ENCODE data around the gene CASZ1.

Gene CASZ1

DNA sequence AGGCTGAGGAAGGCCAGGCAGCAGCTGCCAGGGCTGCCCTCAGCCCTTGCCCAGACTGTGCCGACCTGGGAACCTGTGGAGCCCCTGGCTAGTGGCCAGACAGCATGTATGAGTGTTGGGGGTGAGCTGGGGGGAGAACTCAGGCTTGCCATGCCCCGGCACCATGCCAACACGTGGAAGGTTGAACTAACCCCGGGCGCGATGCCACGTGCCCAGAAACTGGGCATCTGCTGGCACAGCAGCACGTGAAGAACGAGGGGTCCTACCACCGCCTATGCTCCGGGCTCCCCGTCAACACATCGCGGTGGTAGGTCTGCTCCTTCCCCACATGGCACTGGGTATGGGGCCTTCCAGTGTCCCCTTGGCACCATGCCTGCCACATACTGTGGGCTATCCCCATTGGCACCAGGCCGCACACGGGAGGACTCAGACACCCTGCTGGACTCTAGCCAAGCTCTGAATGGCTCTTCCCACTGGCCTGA lies 68.7 kb downstream of the CASZ1 start:
- DNase-seq = peak in 1 of 51 donors; percentile 57

DNA sequence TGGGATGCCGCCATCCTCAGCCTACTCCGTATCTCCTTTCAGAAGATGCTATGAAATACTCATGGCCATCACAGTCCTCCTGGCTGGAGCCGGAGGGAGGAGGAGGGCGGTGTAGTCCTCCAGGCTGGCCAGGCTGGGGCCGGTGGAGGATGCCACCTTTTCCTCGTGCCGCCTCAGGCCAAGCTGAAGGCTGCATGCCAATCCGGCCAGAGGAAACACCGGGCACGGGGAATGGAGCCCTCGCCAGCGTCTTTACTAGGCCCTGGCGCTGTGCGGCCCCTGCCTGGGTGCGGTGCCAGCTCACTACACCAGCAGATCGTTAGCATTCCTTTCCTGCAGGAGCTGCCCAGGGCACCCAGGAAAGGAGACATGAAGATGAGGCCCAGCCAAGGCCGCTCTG lies 70.1 kb downstream of the CASZ1 start:
- peak in 27 of 51 donors; percentile 5 to 61 (median 27) for DNase-seq

DNA sequence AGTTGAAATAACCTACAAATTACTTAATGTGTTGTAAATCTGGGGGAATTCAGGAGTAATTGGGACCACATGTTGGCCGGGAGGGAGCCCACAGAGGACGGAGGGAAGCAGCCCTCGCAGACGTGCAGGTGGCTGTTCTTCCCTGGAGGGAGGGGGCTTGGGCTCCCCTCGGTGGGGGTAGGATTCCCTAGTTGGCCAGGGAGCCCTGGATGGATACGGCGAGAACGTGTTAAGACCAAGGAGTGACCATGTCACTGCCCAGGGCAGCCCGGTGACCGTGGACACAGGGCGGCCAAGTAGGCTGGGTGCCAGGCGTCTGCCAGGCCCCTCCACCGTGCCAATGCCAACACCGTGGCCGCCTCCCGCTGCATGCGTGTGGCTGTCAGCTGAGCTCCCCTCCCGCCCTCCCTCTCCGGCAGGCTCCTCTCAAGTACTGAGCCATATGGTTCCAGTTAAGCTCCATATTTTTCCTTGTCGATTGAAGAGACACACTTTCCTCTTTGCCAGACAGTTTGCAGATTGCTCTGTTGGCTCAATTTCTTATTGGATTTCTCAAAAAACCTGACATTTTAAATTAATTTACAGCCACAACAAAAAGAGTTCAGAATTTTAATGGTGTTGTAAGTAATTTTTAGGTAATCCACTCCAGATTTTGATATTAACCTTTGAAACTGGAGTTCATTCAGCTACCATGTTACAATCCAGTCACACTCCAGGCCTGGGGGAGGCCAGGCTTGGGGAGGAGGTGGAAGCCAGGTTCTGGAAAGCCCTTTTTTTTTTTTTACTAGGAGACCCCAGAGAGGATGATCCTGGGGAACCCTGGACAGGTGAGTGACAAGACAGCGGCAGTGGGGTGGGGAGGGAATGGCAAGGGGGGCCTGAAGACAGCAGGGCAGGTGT lies 71.2 kb downstream of the CASZ1 start:
- peak in 3 of 51 donors; percentile 20 to 41 (median 38) for DNase-seq

DNA sequence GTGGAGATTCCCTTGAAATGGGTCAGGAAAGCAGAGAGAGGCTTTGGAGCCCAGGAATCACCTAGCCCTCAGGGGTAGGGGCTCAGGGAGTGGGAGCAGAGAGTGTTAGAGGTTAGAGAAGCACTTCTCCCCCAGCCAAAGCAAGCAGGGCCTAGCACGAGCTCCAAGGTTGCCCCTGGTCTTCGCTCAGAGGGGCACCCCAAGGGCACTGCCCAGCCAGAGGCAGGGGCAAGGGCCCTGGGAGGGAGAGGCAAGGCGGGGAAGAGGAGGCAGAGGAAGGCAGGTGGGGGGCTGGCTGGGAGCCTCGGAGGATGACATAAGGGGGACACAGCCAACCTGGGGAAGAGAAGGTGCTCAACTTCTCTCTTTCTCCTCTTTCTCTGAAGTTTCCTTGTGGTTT lies 71.9 kb downstream of the CASZ1 start:
- no peak for DNase-seq

DNA sequence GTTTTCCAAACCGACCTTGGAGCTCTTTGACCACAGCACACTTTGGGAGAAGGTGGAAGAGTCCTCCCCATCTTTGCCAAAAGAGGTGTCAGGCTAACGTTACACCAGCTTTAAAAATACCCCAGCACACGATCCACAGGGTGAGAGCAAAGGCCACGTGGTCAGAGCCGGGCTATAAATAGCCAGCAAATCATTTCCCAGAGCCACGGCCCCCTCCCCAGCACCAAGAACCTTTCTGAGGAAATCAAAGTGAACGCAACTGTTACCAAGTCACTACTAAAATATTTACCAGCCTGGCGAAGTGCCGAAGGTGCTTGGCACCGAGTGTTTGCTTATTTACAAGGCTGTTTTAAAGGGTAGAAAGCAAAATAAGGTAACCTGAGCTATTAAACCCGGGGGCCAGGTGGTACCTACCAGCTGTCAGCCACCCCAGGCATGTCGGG lies 72.4 kb downstream of the CASZ1 start:
- DNase-seq = no peak

DNA sequence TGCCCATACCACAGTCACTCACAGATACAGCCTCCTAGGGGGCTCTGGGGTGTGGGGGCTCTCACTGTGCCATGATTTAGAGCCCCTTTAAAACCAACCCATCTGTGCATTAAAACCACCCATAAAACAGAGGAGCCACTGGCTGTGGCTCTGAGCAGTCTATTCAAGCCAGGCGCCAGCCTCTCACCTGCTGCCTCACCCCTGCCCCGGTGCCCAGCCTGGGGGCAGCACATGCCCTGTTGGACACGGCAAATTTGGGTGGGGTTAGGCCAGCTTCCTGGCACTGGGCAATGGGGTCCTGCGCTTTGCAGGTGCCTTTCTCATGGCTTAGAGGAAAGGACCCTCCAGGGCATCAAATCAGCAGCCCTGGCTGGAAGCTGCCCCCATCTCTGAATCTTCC lies 73.1 kb downstream of the CASZ1 start:
- no peak for DNase-seq

DNA sequence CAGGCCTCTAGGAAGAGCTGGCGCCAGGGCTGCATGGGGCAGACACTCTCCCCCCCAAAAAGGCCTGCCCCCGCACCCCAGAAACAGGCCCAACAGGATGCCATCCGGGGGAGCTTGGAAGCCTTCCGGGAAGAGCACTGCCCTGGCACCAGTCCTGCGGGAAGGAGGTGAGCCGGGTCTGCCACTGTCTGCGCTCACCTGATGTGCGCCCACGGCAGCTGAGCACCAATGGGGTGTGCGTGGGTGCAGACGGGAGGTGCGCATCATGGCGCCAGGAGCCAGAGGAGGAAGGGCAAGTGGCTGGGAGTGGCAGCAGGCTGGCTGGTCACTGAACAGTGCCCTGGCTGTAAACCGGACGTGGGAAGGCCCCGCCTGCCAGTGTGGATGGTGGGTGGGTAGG lies 73.6 kb downstream of the CASZ1 start:
- DNase-seq = no peak

DNA sequence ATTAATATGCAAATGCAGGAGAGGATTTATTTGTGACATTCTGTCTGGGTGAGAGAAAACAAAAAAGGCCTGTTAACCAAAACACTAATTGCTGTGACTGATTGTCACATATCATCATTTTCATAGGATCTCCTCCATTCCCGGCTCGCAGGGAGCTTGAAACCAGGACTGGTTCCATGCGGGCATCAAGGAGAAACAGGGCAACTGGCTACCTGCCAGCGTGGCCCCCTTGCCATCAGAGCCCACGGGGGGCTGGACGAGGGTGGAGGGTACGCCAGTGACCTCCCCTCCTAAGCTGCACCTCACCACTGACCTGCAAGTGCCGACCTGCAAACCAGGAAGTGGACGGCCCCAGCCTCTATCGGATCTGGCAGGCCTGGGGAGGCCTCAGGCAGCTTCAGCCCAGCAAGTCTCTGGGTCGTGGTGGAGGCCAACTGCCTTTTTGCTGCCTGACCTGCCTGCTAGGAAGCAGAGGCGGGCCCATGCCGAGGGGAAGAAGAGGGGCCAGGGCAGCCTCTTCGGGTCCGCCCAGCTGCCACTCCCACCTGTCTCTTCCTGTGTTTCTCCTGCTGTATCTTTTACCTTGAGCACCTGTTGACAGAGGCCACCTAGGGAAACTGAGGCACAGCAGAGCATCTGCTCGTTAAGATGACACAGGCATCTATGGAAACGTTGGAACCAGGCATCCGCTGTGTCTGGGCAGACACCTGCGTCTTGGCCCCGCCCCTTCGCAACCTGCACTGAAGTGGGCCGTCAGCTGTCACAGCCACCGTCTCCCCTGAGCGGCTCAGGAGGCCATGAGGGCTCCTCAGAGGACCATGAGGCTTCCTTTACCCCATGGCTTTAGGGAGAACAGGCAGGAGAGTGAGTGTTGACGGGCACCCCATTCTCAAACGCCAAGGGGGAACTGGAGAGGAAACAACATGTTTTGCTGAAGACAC lies 74.8 kb downstream of the CASZ1 start:
- no peak for DNase-seq

DNA sequence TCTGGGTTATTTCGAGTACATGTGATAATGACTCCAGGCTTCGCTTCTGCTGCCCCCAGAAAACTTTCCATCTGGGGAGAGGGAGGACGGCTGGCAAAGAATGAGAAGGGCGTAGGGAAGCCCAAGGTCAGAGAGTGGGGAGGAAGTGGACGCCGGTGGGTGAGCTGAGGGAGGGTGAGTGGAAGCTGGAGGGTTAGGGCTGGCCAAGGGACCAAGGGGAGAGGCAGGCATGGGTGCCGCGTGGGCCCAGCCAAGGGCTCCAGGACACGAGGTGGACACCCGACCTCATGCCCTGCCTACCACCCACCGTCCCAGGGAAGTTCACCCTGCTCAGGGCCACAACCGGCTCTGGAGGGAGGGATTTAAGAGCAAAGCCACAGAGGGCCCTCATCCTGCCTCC lies 75.8 kb downstream of the CASZ1 start:
- no peak for DNase-seq

GRCh38 chr1:10718083-10718415 lies 78.4 kb downstream of the CASZ1 start:
- no peak for DNase-seq

DNA sequence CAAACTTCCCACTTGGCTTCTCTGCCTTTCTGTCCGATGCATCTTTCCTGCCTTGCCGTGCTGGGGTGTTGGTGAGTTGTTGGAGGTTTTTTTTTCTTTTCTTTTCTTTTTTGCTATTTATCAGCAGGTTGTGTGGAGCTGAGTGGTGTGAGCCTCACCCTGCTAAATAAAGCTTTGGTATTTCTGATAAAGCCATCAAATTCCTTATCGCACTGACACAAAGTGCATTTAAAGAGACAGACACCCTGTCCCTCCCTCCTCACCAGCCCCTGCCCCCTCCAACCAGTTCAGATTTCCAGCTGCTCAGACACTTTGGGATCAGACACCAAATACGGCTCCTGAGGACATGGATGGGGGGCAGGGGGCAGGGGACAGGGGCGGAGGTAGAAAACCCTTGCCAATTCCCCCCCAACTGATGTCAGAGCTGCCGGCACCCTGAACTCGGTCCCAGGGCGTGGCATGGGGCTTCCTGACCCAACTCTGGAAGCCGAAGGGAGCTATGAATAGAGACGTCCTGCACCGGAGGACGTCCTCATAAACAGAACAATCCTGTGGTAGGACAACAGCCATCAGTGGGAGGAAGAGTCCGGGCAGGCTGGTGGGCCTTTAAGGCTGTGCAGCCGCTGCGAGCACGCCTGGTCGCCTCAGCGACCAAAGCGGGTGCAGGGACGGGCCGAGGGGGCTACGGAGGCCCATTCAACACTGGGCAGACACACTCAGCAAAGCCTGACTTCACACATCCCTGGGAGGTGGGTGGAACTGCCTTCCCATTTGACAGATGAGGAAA lies 79.0 kb downstream of the CASZ1 start:
- no peak for DNase-seq

- DNase-seq = no peak
Measured at GRCh38 chr1:10716840-10717239, 79.6 kb downstream of the CASZ1 start.

- peak in 2 of 51 donors; percentile 11 to 22 for DNase-seq
Measured at GRCh38 chr1:10714337-10715114, 81.9 kb downstream of the CASZ1 start.

GRCh38 chr1:10713614-10714013 lies 82.8 kb downstream of the CASZ1 start:
- DNase-seq = no peak

DNA sequence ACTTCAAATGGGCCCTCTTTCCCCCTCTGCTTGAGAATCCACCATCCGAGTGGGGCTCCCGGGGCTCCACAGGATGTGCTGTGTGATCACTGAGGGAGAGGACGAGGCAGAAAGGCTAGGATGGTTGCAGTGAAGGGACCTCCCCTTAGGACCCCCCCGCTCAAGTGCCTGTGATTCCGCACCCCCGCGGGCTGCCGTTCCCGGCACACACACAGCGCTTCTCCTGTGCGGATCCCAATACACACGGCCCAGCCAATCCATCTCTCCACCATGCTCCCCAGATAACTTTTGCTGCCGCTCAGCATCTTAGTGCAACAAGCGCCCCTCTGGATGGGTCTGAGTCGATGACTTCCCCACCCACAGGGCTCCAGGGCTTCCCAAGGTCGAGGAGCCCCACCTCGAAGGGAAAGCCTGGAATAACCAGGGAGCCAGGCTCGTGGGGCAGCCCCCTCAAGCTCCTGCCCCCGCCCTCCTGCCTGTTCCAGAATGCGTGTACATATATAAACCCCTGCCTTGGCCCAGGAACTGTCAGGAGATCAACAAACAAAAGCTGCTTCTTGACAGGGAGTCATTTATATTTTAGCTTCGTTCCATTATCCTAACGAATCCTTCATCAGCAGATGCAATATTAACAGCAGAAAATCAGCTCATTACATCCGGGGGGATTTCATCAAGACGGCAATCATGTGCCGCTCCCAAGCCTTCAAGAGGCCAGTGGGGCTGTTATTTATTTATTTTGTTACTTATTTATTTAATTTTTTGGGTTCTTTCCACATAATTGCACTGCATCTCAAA lies 83.7 kb downstream of the CASZ1 start:
- DNase-seq = no peak

- DNase-seq = no peak
Measured at GRCh38 chr1:10710489-10710888, 86.0 kb downstream of the CASZ1 start.

- DNase-seq = no peak
Measured at GRCh38 chr1:10709646-10710045, 86.8 kb downstream of the CASZ1 start.

DNA sequence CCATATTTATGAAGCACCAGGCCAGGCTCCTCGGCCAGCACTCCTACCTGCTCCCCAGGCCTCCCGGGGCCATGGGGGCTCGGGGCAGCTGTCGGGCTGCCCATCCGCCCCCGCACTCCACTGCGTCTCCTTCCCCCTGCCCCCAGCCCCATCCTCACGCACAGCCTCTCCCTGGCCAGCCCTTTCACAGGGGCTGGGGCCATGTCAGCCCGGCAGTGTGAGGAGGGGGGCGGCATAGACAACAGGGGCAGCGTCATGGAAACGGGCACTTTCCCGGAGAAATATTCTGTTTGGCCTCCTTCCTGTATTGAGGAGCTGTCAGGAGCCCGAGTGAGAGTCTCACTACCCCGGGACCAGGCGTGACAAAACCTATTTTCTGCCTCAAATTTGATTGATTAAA lies 87.3 kb downstream of the CASZ1 start:
- peak in 1 of 51 donors; percentile 32 for DNase-seq

DNA sequence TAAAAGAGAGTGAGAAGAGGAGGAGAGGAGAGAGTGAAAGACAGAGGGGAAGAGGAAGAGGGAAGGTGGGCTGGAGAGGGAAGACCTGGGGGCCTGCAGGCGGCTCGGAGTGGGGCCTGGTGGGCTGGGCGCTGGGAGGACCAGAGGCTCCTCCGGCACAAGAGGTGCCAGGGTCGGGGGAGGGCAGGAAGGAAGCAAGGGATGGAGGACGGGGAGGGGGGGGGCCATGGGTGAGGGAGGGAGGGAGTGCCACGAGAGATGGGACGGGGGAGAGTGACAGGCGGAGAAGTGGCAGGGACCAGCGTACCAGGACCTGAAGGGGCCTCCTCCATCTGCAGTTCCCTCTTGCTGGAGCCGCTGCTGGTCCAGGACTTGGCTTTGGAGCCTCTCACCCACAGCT lies 87.7 kb downstream of the CASZ1 start:
- DNase-seq = no peak

DNA sequence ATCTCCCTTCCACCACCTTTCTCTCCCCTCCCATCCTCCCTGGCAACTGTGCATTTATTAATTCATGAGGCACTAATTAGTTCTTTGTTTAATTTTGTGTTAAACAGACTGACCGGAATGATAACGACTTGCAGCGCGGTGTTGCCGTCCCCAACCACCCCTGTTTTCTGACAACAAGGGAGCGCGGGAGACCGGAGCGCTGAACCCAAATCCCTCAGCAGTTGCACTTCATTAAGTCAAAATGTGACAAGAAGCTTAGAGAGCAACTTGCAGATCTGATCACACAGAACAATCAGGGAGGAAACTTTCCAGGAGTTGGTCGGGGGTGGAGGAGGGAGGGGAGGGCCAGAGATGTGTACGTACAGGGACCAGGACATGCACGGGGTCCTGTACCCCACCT lies 89.2 kb downstream of the CASZ1 start:
- DNase-seq = no peak
